Thyroid gland (tissue), 4 donors: ENCODE measurements around the gene POFUT1.

Source experiments
- CTCF ChIP-seq, 6 experiments: fragments of 200-600 bp in 3 of 6; fragments of 450-650 bp in 3 of 6; sonication (generic) in 3 of 6; IDR thresholded peaks; one replicate each; pipeline ENCODE4 v1.5.1; 2016 to 2019; ENCODE audit warnings: antibody characterized with exemption in 6 of 6, mild to moderate bottlenecking in 2 of 6, inconsistent platforms in 1 of 6, moderate library complexity in 1 of 6
- POLR2A ChIP-seq, 2 donors: fragments of 450-650 bp; IDR thresholded peaks; one replicate each; pipeline ENCODE4 v1.6.1; 2017; ENCODE audit warnings: antibody characterized with exemption in 2 of 2, mild to moderate bottlenecking in 2 of 2, moderate library complexity in 1 of 2

GRCh38 chr20:32189123-32189410 is 18.6 kb upstream of the POFUT1 start:
- TF ChIP-seq CTCF (IDR thresholded peaks at IDR 0.05) (no peak), POLR2A (IDR thresholded peaks at IDR 0.05) (no peak)
